Lower leg skin (tissue), 4 donors: ENCODE data around the gene PPIB. TPM values are rescaled to one million over a fixed set of nuclear protein-coding genes. Genes with fewer than 3 reads are reported as not detected.
"Not testable (repeated sequence)": the region's sequence is repeated elsewhere in the genome, so short reads cannot be mapped to it uniquely, and the experiment has no call there.

Source experiments
- DNase-seq, 2 donors: peaks; one replicate each; pipeline ENCODE4 v3.0.0-alpha.2; 2019; ENCODE audit warnings: low spot score in 2 of 2
- H3K4me3 ChIP-seq: fragments of 200-600 bp; sonication (generic); 2 replicates; pipeline ENCODE4 v1.5.1; 2017; ENCODE audit warnings: mild to moderate bottlenecking, low read depth; ENCODE audit not compliant: poor library complexity, severe bottlenecking
- CTCF ChIP-seq, 3 donors: fragments of 450-650 bp; IDR thresholded peaks; one replicate each; pipeline ENCODE4 v1.5.1; 2016; ENCODE audit warnings: antibody characterized with exemption in 3 of 3, mild to moderate bottlenecking in 3 of 3, moderate library complexity in 2 of 3
- POLR2A ChIP-seq, 2 donors: fragments of 450-650 bp; IDR thresholded peaks; one replicate each; pipeline ENCODE4 v1.6.1; 2016 to 2017; ENCODE audit warnings: antibody characterized with exemption in 2 of 2, mild to moderate bottlenecking in 1 of 2, moderate library complexity in 1 of 2
- WGBS, 2 donors: methylation state at CpG; one replicate each; pipeline ENCODE4 v1.1.5; 2018; 5-methylcytosine and 5-hydroxymethylcytosine counted together
- intact Hi-C: fragments of 100-400 bp; cut with DNase I; formaldehyde crosslinking; loops from one replicate; pipeline ENCODE4 v1.15.0; 2023; ENCODE audit warnings: low total_unique reads
- total RNA-seq, 4 donors: library from RNA; depleted of rRNA; stranded (reverse); fragments of >200 nt; gene quantifications; one replicate each; pipeline ENCODE4 v1.1.0, GENCODE V29; 2016

The PPIB gene
- total RNA-seq, 4 donors from 2014 or later: 149 to 195 (median 164) TPM

GRCh38 chr15:64125978-64126377, 36.8 kb downstream of the PPIB start:
- intact Hi-C loops: no loop called here

GRCh38 chr15:64122936-64123351, 39.9 kb downstream of the PPIB start:
- DNase-seq: no peak
- TF ChIP-seq CTCF (IDR thresholded peaks at IDR 0.05): no peak
- no peak for TF ChIP-seq POLR2A (IDR thresholded peaks at IDR 0.05)
- no peak overlapping the region for H3K4me3 ChIP-seq
- intact Hi-C loops: no loop called here
- WGBS, 2 donors: 75 to 90% methylated on average over 3 of the region's 3 CpGs

More at GRCh38 chr15:64125978-64126377, 36.8 kb downstream of the PPIB start:
- TF ChIP-seq CTCF (IDR thresholded peaks at IDR 0.05) (no peak), POLR2A (IDR thresholded peaks at IDR 0.05) (no peak)
- WGBS, 2 donors: 58 to 60% methylated on average over 3 of the region's 3 CpGs
- H3K4me3 ChIP-seq: no peak overlapping the region
- no peak for DNase-seq

GRCh38 chr15:64122444-64122843, 40.4 kb downstream of the PPIB start:
- intact Hi-C loops: no loop called here
- WGBS, 2 donors: 77 to 84% methylated on average over 1 of the region's 1 CpG

GRCh38 chr15:64121614-64122013, 41.2 kb downstream of the PPIB start:
- TF ChIP-seq POLR2A (IDR thresholded peaks at IDR 0.05): no peak
- TF ChIP-seq CTCF (IDR thresholded peaks at IDR 0.05): no peak
- 79 to 86% methylated on average over 4 of the region's 4 CpGs for WGBS, 2 donors
- DNase-seq: no peak
- H3K4me3 ChIP-seq: no peak overlapping the region
- intact Hi-C loops: no loop called here

More at GRCh38 chr15:64122444-64122843, 40.4 kb downstream of the PPIB start:
- DNase-seq: no peak
- H3K4me3 ChIP-seq: no peak overlapping the region
- TF ChIP-seq POLR2A (IDR thresholded peaks at IDR 0.05): no peak
- TF ChIP-seq CTCF (IDR thresholded peaks at IDR 0.05): no peak

- DNase-seq, H3K4me3 ChIP-seq, intact Hi-C loops: not testable (repeated sequence)
- 90 to 100% methylated on average over 2 of the region's 2 CpGs for WGBS, 2 donors
Observed at GRCh38 chr15:64120322-64120721, 42.5 kb downstream of the PPIB start.

- H3K4me3 ChIP-seq: no peak overlapping the region
- 95 to 96% methylated on average over 5 of the region's 5 CpGs for WGBS, 2 donors
- intact Hi-C loops: no loop called here
- no peak for DNase-seq
- no peak for TF ChIP-seq POLR2A (IDR thresholded peaks at IDR 0.05)
- TF ChIP-seq CTCF (IDR thresholded peaks at IDR 0.05): no peak
Observed at GRCh38 chr15:64117759-64118487, 44.9 kb downstream of the PPIB start.
